NB4 (cell line): ENCODE results near the gene RCBTB1.

Source experiments
- DNase-seq: peaks from one replicate; pipeline ENCODE4 v3.0.0; 2010; ENCODE audit warnings: low read depth
- H3K4me3 ChIP-seq: one replicate; pipeline ENCODE4 v1.5.1; 2011; ENCODE audit warnings: mild to moderate bottlenecking, low read depth, low read length, moderate library complexity
- CTCF ChIP-seq: IDR thresholded peaks from one replicate; pipeline ENCODE4 v1.5.1; 2012; ENCODE audit warnings: low read depth, low read length
- MAX ChIP-seq: IDR thresholded peaks from 2 replicates; pipeline ENCODE4 v1.6.1; 2011; ENCODE audit warnings: low read depth, low read length
- MYC ChIP-seq: IDR thresholded peaks from 2 replicates; pipeline ENCODE4 v1.6.1; 2011; ENCODE audit warnings: low read depth, low read length
- POLR2A ChIP-seq: IDR thresholded peaks from 2 replicates; pipeline ENCODE4 v1.6.1; 2011; ENCODE audit warnings: mild to moderate bottlenecking; ENCODE audit not compliant: insufficient read length; ENCODE audit errors: extremely low read depth

The RCBTB1 gene

GRCh38 chr13:49495783-49496762 is 89.3 kb downstream of the RCBTB1 start, which contains the start of gene PHF11:
Gene PHF11 (plus strand): TSS chr13:49495953. CDS start chr13:49496002, 49 bp downstream.
- H3K4me3 ChIP-seq, result peak within 1 kb of the TSS; percentile 54
- TF ChIP-seq MAX, result peak; percentile 42; the same call in 1 of the 2 replicates
- no peak for TF ChIP-seq CTCF
- TF ChIP-seq POLR2A, result peak; percentile 45
- TF ChIP-seq MYC, result no peak; the same call in 1 of the 2 replicates

GRCh38 chr13:49494645-49495044 is 90.7 kb downstream of the RCBTB1 start:
- TF ChIP-seq MYC (no peak), CTCF (no peak), POLR2A (no peak), MAX (no peak)
- DNase-seq, result peak; percentile 41
- H3K4me3 ChIP-seq, result peak overlapping the region; percentile 54

More at GRCh38 chr13:49495783-49496762, 89.3 kb downstream of the RCBTB1 start, which contains the start of gene PHF11:
- DNase-seq, result peak; percentile 89

- DNase-seq, result no peak
- H3K4me3 ChIP-seq, result no peak overlapping the region
- no peak for TF ChIP-seq POLR2A
- TF ChIP-seq MYC, result no peak
Observed at GRCh38 chr13:49488563-49488962, 96.8 kb downstream of the RCBTB1 start.
